ENCODE results near the gene NTPCR.

- TF ChIP-seq GATA3 (IDR thresholded peaks at IDR 0.05; ENCODE audit: low read depth, low read length) (no peak), GATA2 (IDR thresholded peaks at IDR 0.05; ENCODE audit: low read depth, low read length) (peak; percentile 61)
These were observed 55.3 kb downstream of the NTPCR start for GRCh38 chr1:233005703-233006102.
